GM12891 (cell line): ENCODE results near the gene ALKAL2.

Experiments
- PAX5 ChIP-seq: IDR thresholded peaks from 2 replicates; pipeline ENCODE4 v1.6.1; 2011; ENCODE audit warnings: low read length, moderate library complexity, mild to moderate bottlenecking; ENCODE audit not compliant: insufficient read depth, severe bottlenecking
- POLR2A ChIP-seq: IDR thresholded peaks from 2 replicates; pipeline ENCODE4 v1.6.1; 2011; ENCODE audit warnings: low read depth, low read length, control low read depth
- POLR2AphosphoS5 ChIP-seq: IDR thresholded peaks from 2 replicates; pipeline ENCODE4 v1.6.1; 2011; ENCODE audit warnings: low read depth, low read length, control low read depth
- TAF1 ChIP-seq: IDR thresholded peaks from 2 replicates; pipeline ENCODE4 v1.6.1; 2011; ENCODE audit warnings: low read depth, low read length, control low read depth

DNA sequence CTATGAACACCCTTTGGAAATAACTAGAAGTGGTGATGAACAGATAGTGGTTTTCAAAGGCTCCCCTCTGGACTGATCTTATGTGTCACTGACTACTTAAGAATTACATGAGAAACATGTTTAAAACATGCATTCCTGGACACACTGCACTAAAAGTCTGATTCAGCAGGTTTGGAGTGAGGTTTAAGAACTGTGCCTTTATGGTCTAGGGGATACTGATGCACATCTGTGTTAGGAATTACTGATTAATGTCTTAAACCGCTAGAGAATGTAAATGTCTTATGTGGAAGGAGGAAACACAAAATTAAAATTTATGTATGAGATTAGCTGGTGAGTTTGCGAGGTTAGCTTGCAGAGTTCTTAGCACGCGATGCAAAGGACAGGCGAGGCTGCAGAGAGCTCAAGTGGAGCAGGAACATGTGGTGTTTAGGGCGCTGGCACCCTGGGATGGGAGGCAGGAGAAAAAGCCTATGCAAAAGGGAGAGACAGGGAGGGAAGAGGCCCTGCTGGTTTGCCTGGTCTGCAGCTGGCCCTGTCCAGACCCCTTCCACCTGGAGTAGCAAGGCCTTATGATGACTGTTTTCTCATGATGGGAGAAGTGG, 35.8 kb downstream of the ALKAL2 start:
- TF ChIP-seq POLR2A (no peak), PAX5 (no peak), POLR2AphosphoS5 (no peak), TAF1 (no peak)
